ENCODE measurements around the gene SPSB3.
"Not testable (repeated sequence)": the region's sequence is repeated elsewhere in the genome, so short reads cannot be mapped to it uniquely, and the experiment has no call there.

The SPSB3 gene

GRCh38 chr16:1734816-1735215 lies 47.6 kb downstream of the SPSB3 start:
- no peak for DNase-seq

- DNase-seq = no peak
Observed at GRCh38 chr16:1734123-1734522, 48.2 kb downstream of the SPSB3 start.

GRCh38 chr16:1732551-1732987 lies 49.8 kb downstream of the SPSB3 start:
- DNase-seq = not testable (repeated sequence)

GRCh38 chr16:1732071-1732470 lies 50.3 kb downstream of the SPSB3 start:
- DNase-seq = no peak

GRCh38 chr16:1731603-1732002 lies 50.8 kb downstream of the SPSB3 start:
- no peak for DNase-seq

- no peak for DNase-seq
Observed at GRCh38 chr16:1731073-1731472, 51.3 kb downstream of the SPSB3 start.

- no peak for DNase-seq
Observed at GRCh38 chr16:1729445-1729844, 52.9 kb downstream of the SPSB3 start.

- DNase-seq = no peak
Observed at GRCh38 chr16:1729026-1729425, 53.3 kb downstream of the SPSB3 start.

GRCh38 chr16:1727651-1728624 lies 54.4 kb downstream of the SPSB3 start:
- DNase-seq = no peak
